H1 (cell line): ENCODE data around the gene IGF2BP3. TPM values are rescaled to one million over a fixed set of nuclear protein-coding genes. Genes with fewer than 3 reads are reported as not detected.

Experiments
- CTCF ChIA-PET: fragments of 300-600 bp; sonication (Branson Sonifier 250); formaldehyde crosslinking; loops from one replicate; lab custom pipeline; 2021; ENCODE audit not compliant: partially characterized antibody; lab: Charles Lee
- POLR2A ChIA-PET: fragments of 300-600 bp; sonication (Branson Sonifier 250); formaldehyde crosslinking; loops from one replicate; lab custom pipeline; 2021; ENCODE audit warnings: inconsistent platforms; ENCODE audit not compliant: partially characterized antibody; lab: Charles Lee
- DNase-seq, 2 experiments: peaks; one replicate each; pipeline versions ENCODE4 v3.0.0 to v3.0.0-alpha.2; 2010 to 2022; ENCODE audit warnings: low spot score in 2 of 2, low read depth in 1 of 2, mixed read lengths in 1 of 2
- FAIRE-seq: peaks from 2 replicates; lab custom pipeline; 2011; peaks lifted over from hg19 to GRCh38; lab: Jason Lieb, UNC
- H2AFZ ChIP-seq: 2 replicates; pipeline ENCODE4 v1.8.1; 2012; ENCODE audit warnings: low read length, inconsistent platforms
- H2AK5ac ChIP-seq: 2 replicates; pipeline ENCODE4 v1.6.1; 2013; ENCODE audit warnings: low read depth, low read length
- H2BK120ac ChIP-seq: replicated peaks from 2 replicates; pipeline ENCODE3; 2013; ENCODE audit warnings: low read depth, low read length, inconsistent platforms
- H2BK12ac ChIP-seq: 2 replicates; pipeline ENCODE4 v1.6.1; 2013; ENCODE audit warnings: low read depth, low read length
- H2BK15ac ChIP-seq: 2 replicates; pipeline ENCODE4 v1.6.1; 2013; ENCODE audit warnings: low read length
- H2BK20ac ChIP-seq: 2 replicates; pipeline ENCODE4 v1.6.1; 2013; ENCODE audit warnings: low read length
- H2BK5ac ChIP-seq: 2 replicates; pipeline ENCODE4 v1.6.1; 2013; ENCODE audit warnings: low read depth, low read length
- H3K14ac ChIP-seq: 2 replicates; pipeline ENCODE4 v1.6.1; 2013; ENCODE audit warnings: inconsistent platforms; ENCODE audit not compliant: insufficient read length
- H3K18ac ChIP-seq: 2 replicates; pipeline ENCODE4 v1.6.1; 2013; ENCODE audit warnings: low read length; ENCODE audit errors: extremely low read depth
- H3K23ac ChIP-seq: 2 replicates; pipeline ENCODE4 v1.6.1; 2013; ENCODE audit warnings: inconsistent platforms; ENCODE audit not compliant: insufficient read length
- H3K23me2 ChIP-seq: 2 replicates; pipeline ENCODE4 v1.6.1; 2013; ENCODE audit warnings: low read depth, low read length
- H3K27ac ChIP-seq: 2 replicates; pipeline ENCODE4 v1.6.1; 2011; ENCODE audit warnings: low read depth, low read length, inconsistent platforms
- H3K27me3 ChIP-seq, 4 experiments: replicated peaks in 1 of 4; 1 replicate in 1 of 4; 2 replicates in 3 of 4; pipeline versions ENCODE4 v1.6.1 to v1.8.1; 2011 to 2013; ENCODE audit warnings: low read length in 3 of 4, mild to moderate bottlenecking in 3 of 4, inconsistent platforms in 2 of 4, mixed read lengths in 2 of 4, moderate library complexity in 1 of 4; ENCODE audit not compliant: control insufficient read depth in 3 of 4, insufficient read depth in 3 of 4; ENCODE audit errors: extremely low read depth in 1 of 4
- H3K36me3 ChIP-seq, 4 experiments: 2 replicates each; pipeline versions ENCODE4 v1.6.1 to v1.8.1; 2011 to 2013; ENCODE audit warnings: mild to moderate bottlenecking in 4 of 4, low read length in 3 of 4, moderate library complexity in 2 of 4, control low read depth in 1 of 4, inconsistent platforms in 1 of 4; ENCODE audit not compliant: insufficient read depth in 4 of 4, control insufficient read depth in 2 of 4
- H3K4ac ChIP-seq: replicated peaks from 2 replicates; pipeline ENCODE3; 2013; ENCODE audit warnings: low read length, low read depth, mixed read lengths, inconsistent platforms; ENCODE audit not compliant: insufficient read length
- H3K4me1 ChIP-seq, 4 experiments: replicated peaks in 1 of 4; 1 replicate in 1 of 4; 2 replicates in 3 of 4; pipeline versions ENCODE4 v1.6.1 to v1.8.1; 2011 to 2013; ENCODE audit warnings: low read length in 3 of 4, inconsistent platforms in 2 of 4, mixed read lengths in 1 of 4; ENCODE audit not compliant: insufficient read depth in 4 of 4, control insufficient read depth in 3 of 4
- H3K4me2 ChIP-seq, 2 experiments: 2 replicates each; pipeline versions ENCODE4 v1.6.1 to v1.8.1; 2011 to 2013; ENCODE audit warnings: low read depth in 2 of 2, low read length in 2 of 2, control low read depth in 1 of 2, inconsistent platforms in 1 of 2, mild to moderate bottlenecking in 1 of 2; ENCODE audit not compliant: insufficient read depth in 1 of 2
- H3K4me3 ChIP-seq, 4 experiments: fragments of 200-600, 300-600 bp in 1 of 4; sonication (generic), shearing (Covaris generic), sonication (Bioruptor Twin) in 1 of 4; 2 replicates each; pipeline versions ENCODE4 v1.5.1 to v1.8.1; 2011 to 2016; ENCODE audit warnings: low read length in 4 of 4, low read depth in 3 of 4, control low read depth in 2 of 4, inconsistent platforms in 2 of 4, mild to moderate bottlenecking in 2 of 4, mixed read lengths in 1 of 4, moderate library complexity in 1 of 4; ENCODE audit not compliant: insufficient read depth in 2 of 4; ENCODE audit errors: extremely low read depth in 1 of 4
- H3K56ac ChIP-seq: replicated peaks from 2 replicates; pipeline ENCODE3; 2013; ENCODE audit warnings: low read depth, mild to moderate bottlenecking, mixed read lengths, low read length, inconsistent platforms; ENCODE audit not compliant: insufficient read length
- H3K79me1 ChIP-seq: 2 replicates; pipeline ENCODE4 v1.6.1; 2013; ENCODE audit warnings: low read depth, low read length, control low read depth
- H3K79me2 ChIP-seq, 2 experiments: 2 replicates each; pipeline versions ENCODE4 v1.6.1 to v1.8.1; 2012 to 2013; ENCODE audit warnings: low read length in 2 of 2, mild to moderate bottlenecking in 2 of 2, inconsistent platforms in 1 of 2; ENCODE audit not compliant: insufficient read depth in 2 of 2, control insufficient read depth in 1 of 2
- H3K9ac ChIP-seq, 4 experiments: replicated peaks in 1 of 4; 1 replicate in 1 of 4; 2 replicates in 3 of 4; pipeline versions ENCODE4 v1.6.1 to v1.8.1; 2011 to 2013; ENCODE audit warnings: low read depth in 3 of 4, low read length in 3 of 4, control low read depth in 2 of 4, mild to moderate bottlenecking in 2 of 4, moderate library complexity in 2 of 4, inconsistent platforms in 1 of 4; ENCODE audit errors: extremely low read depth in 1 of 4
- H3K9me3 ChIP-seq, 2 experiments: 2 replicates each; pipeline versions ENCODE4 v1.6.1 to v1.8.1; 2012 to 2013; ENCODE audit warnings: mild to moderate bottlenecking in 2 of 2, moderate library complexity in 2 of 2, control low read depth in 1 of 2, inconsistent platforms in 1 of 2, low read depth in 1 of 2, low read length in 1 of 2, mixed read lengths in 1 of 2; ENCODE audit not compliant: insufficient read depth in 2 of 2
- H4K20me1 ChIP-seq, 2 experiments: replicated peaks in 1 of 2; 2 replicates each; pipeline versions ENCODE3 to v1.8.1; 2011 to 2013; ENCODE audit warnings: inconsistent platforms in 2 of 2, low read length in 2 of 2, mild to moderate bottlenecking in 1 of 2; ENCODE audit not compliant: insufficient read depth in 2 of 2, control insufficient read depth in 1 of 2
- H4K5ac ChIP-seq: 2 replicates; pipeline ENCODE4 v1.6.1; 2013; ENCODE audit warnings: low read length, low read depth, mixed read lengths, inconsistent platforms; ENCODE audit not compliant: insufficient read length
- H4K8ac ChIP-seq: 2 replicates; pipeline ENCODE4 v1.8.0; 2013; ENCODE audit warnings: mild to moderate bottlenecking, moderate library complexity, low read length, inconsistent platforms; ENCODE audit not compliant: insufficient read depth; ENCODE audit errors: extremely low read depth
- H4K91ac ChIP-seq: replicated peaks from 2 replicates; pipeline ENCODE3; 2013; ENCODE audit warnings: low read length, mixed read lengths, inconsistent platforms; ENCODE audit not compliant: insufficient read length
- BCL11A ChIP-seq, 2 experiments: IDR thresholded peaks; one replicate each; pipeline ENCODE4 v1.6.1; 2011; ENCODE audit warnings: low read depth in 2 of 2, low read length in 2 of 2, mild to moderate bottlenecking in 2 of 2
- CHD1 ChIP-seq: IDR thresholded peaks from 2 replicates; pipeline ENCODE4 v1.6.1; 2012; ENCODE audit warnings: low read depth, low read length, improper control_type of control experiment
- E2F6 ChIP-seq: IDR thresholded peaks from 2 replicates; pipeline ENCODE4 v1.6.1; 2012; ENCODE audit warnings: inconsistent platforms
- HDAC2 ChIP-seq, 2 experiments: fragments of 300-600 bp in 1 of 2; sonication (generic) in 1 of 2; IDR thresholded peaks; 2 replicates each; pipeline ENCODE4 v1.6.1; 2011 to 2012; ENCODE audit warnings: low read depth in 2 of 2, low read length in 2 of 2, mild to moderate bottlenecking in 2 of 2, moderate library complexity in 2 of 2, borderline replicate concordance in 1 of 2, inconsistent platforms in 1 of 2
- JUND ChIP-seq: IDR thresholded peaks from 2 replicates; pipeline ENCODE4 v1.6.1; 2011; ENCODE audit warnings: mild to moderate bottlenecking, improper control_type of control experiment, low read length
- KDM1A ChIP-seq: fragments of 200-600, 300-600 bp; sonication (generic); IDR thresholded peaks from 2 replicates; pipeline ENCODE4 v1.7.1; 2016; ENCODE audit warnings: mild to moderate bottlenecking, low read length, borderline replicate concordance
- KDM4A ChIP-seq: IDR thresholded peaks from one replicate; pipeline ENCODE4 v1.7.1; 2012; ENCODE audit warnings: low read depth, mild to moderate bottlenecking, moderate library complexity, low read length, inconsistent platforms; ENCODE audit not compliant: severe bottlenecking
- NANOG ChIP-seq: IDR thresholded peaks from 2 replicates; pipeline ENCODE4 v1.6.1; 2011; ENCODE audit warnings: low read length, low read depth, mild to moderate bottlenecking, inconsistent platforms; ENCODE audit not compliant: insufficient read depth, poor library complexity, severe bottlenecking
- PHF8 ChIP-seq: fragments of 200-600 bp; sonication (generic); conservative IDR thresholded peaks from 2 replicates; pipeline ENCODE4 v1.7.1; 2012; ENCODE audit warnings: low read depth, mild to moderate bottlenecking, inconsistent platforms, low read length, moderate library complexity
- POU5F1 ChIP-seq: IDR thresholded peaks from 2 replicates; pipeline ENCODE4 v1.6.1; 2011; ENCODE audit warnings: low read depth, mild to moderate bottlenecking, low read length, moderate library complexity
- SP1 ChIP-seq: IDR thresholded peaks from 2 replicates; pipeline ENCODE4 v1.6.1; 2011; ENCODE audit warnings: low read depth, low read length
- SRF ChIP-seq: IDR thresholded peaks from 2 replicates; pipeline ENCODE4 v1.6.1; 2011; ENCODE audit warnings: mild to moderate bottlenecking, low read depth, low read length, moderate library complexity
- TAF1 ChIP-seq: IDR thresholded peaks from 2 replicates; pipeline ENCODE4 v1.6.1; 2011; ENCODE audit warnings: mild to moderate bottlenecking, low read depth, low read length
- ZNF274 ChIP-seq: IDR thresholded peaks from 2 replicates; pipeline ENCODE4 v1.7.0; 2012; ENCODE audit warnings: low read length, borderline replicate concordance; ENCODE audit errors: extremely low read depth
- WGBS, 2 experiments: shearing (Covaris generic) in 1 of 2; methylation state at CpG; one replicate each; pipeline versions ENCODE4 v1.1.6 to v1.1.7; 2013 to 2015; ENCODE audit warnings: low lambda C conversion rate in 2 of 2, mixed read lengths in 2 of 2, inconsistent platforms in 1 of 2, low coverage in 1 of 2, missing lambda C conversion rate in 1 of 2; ENCODE audit not compliant: insufficient replicate concordance in 2 of 2, insufficient coverage in 1 of 2, insufficient read length in 1 of 2; ENCODE audit errors: extremely low coverage in 1 of 2, missing lambda C conversion rate in 1 of 2; 5-methylcytosine and 5-hydroxymethylcytosine counted together
- polyA plus RNA-seq, 7 experiments: library from polyadenylated mRNA; depleted of rRNA in 3 of 7; stranded (reverse) in 5 of 7; unstranded in 2 of 7; fragments of >200 nt in 5 of 7; fragments of 200-250 nt in 2 of 7; gene quantifications; 1 replicate in 5 of 7; 2 replicates in 1 of 7; 4 replicates in 1 of 7; pipeline versions ENCODE4 v1.2.1 to v1.2.3, GENCODE V29; 2011 to 2013; ENCODE audit warnings: missing spikeins in 2 of 7, mixed read lengths in 2 of 7
- total RNA-seq: library from RNA; stranded (reverse); fragmentation: NEBNext Ultra II Directional; extraction: Animal tissue kit (Norgen Biotek cat#: 25700); gene quantifications from 2 replicates; pipeline ENCODE4 v1.2.1, GENCODE V29; 2021

IGF2BP3 gene
- total and polyA plus RNA-seq, 2 of the 8 experiments (the other 6 are each of a cell fraction or from before 2014, with no cell fraction given): 66.3 to 193 TPM

- Histone ChIP-seq H3K36me3 (peaks cover 27 to 84% (median 63%) of the 10 kb centered on the region in 4 experiments), H2BK5ac (no peak overlapping the region), H3K9me3 (no peaks in the 10 kb centered on the region), H2BK120ac (no peak overlapping the region), H3K4me1 (no peaks in the 10 kb centered on the region), H3K14ac (no peak overlapping the region), H3K4me2 (no peak overlapping the region), H4K91ac (no peak overlapping the region), H3K79me1 (peaks cover 3% of the 10 kb centered on the region; the same call in 1 of the 2 replicates), H2AFZ (no peak overlapping the region), H2AK5ac (no peak overlapping the region), H3K23me2 (no peaks in the 10 kb centered on the region), H3K56ac (no peak overlapping the region), H2BK20ac (no peak overlapping the region), H3K9ac (no peak overlapping the region), H3K79me2 (no peaks in the 10 kb centered on the region), H4K5ac (no peak overlapping the region), H3K27ac (no peak overlapping the region), H3K27me3 (no peaks in the 10 kb centered on the region), H2BK12ac (no peak overlapping the region), H3K18ac (no peak overlapping the region), H3K4me3 (no peak overlapping the region), H4K8ac (no peak overlapping the region), H2BK15ac (no peak overlapping the region), H3K23ac (no peak overlapping the region), H4K20me1 (peaks cover 0 to 3% of the 10 kb centered on the region in 2 experiments), H3K4ac (no peak overlapping the region)
- no peak for DNase-seq
- CTCF ChIA-PET: interaction anchor here (0.6 to 1.0 kb wide), 3 partner anchors 22 to 58 kb away, joined by 3 to 5 read pairs (median 3); no protein-coding TSS in a partner anchor
- no peak for FAIRE-seq
- WGBS, 2 experiments: 89% methylated on average over 3 of the region's 3 CpGs; no CpG with 5 or more reads in 1 of the 2 experiments
- POLR2A ChIA-PET: no interaction called here
- TF ChIP-seq SP1 (no peak), JUND (no peak), POU5F1 (no peak), TAF1 (no peak), ZNF274 (no peak), KDM1A (no peak), CHD1 (no peak), PHF8 (no peak), KDM4A (no peak), NANOG (no peak), HDAC2 (IDR thresholded peaks at IDR 0.05; ENCODE audit: borderline replicate concordance in 1 of 2, low read depth in 2 of 2, low read length in 2 of 2) (no peak), SRF (no peak), E2F6 (no peak), BCL11A (IDR thresholded peaks at IDR 0.05; ENCODE audit: low read depth in 2 of 2, low read length in 2 of 2) (no peak)
Measured at GRCh38 chr7:23336086-23336485, 134.2 kb downstream of the IGF2BP3 start.
